GM12872 (cell line): Measurements from ENCODE around the gene ITFG1.

Source experiments
- TF ChIP-seq, protein P1 (sequence below): IDR thresholded peaks from 3 replicates; pipeline ENCODE4 v1.5.1; 2011; ENCODE audit warnings: low read depth, mild to moderate bottlenecking, low read length, moderate library complexity; ENCODE audit not compliant: insufficient read depth

ITFG1 gene

DNA sequence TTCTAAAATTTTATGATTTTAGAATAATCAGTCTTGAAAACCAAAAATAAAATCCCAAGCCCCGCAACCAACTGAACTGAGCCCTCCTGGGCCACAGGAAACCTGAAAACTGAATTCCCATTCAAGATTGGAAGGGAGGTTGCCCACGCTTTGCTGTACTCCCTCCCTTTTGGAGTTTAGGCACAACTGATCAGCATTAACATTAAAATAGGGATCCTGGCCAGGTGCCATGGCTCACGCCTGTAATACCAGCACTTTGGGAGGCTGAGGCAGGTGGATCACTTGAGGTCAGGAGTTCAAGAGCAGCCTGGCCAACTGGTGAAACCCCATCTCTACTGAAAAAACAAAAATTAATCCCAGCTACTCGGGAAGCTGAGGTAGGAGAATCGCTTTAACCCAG is 264.4 kb downstream of the ITFG1 start:
- TF ChIP-seq, protein P1, sequence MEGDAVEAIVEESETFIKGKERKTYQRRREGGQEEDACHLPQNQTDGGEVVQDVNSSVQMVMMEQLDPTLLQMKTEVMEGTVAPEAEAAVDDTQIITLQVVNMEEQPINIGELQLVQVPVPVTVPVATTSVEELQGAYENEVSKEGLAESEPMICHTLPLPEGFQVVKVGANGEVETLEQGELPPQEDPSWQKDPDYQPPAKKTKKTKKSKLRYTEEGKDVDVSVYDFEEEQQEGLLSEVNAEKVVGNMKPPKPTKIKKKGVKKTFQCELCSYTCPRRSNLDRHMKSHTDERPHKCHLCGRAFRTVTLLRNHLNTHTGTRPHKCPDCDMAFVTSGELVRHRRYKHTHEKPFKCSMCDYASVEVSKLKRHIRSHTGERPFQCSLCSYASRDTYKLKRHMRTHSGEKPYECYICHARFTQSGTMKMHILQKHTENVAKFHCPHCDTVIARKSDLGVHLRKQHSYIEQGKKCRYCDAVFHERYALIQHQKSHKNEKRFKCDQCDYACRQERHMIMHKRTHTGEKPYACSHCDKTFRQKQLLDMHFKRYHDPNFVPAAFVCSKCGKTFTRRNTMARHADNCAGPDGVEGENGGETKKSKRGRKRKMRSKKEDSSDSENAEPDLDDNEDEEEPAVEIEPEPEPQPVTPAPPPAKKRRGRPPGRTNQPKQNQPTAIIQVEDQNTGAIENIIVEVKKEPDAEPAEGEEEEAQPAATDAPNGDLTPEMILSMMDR = no peak

DNA sequence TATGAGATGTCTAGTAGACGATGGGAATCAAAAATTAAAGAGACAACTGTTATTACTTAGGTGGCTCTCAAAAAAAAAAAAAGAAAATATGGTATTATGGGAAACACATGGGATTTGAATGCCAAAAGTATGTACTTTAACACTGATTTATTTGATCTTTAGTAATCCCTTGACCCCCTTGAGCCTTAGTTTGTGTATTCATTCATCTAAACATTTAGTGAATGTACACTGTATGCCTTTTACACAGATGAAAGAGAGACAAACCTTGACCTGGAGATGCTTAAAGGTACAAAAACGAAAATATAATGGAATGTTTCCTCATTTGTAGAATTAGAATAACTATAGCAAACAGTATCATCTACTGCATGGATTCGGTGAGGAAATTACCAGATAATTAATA is 278.5 kb downstream of the ITFG1 start:
- TF ChIP-seq, protein P1 = no peak

DNA sequence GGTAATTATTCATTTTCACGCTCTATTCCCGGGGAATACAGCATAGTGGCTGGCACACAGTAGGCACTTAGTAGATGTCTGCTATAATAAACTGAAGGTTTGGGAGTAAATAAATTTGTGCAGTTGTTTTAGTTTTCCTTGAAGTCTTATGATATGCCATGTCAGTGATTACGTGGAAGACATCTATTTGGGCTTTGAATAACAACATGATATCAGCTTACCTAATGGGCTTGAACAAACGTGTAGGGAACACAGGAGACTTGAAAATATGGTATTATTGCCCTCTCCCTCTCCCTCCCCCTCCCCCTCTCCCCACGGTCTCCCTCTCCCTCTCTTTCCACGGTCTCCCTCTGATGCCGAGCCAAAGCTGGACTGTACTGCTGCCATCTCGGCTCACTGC is 280.8 kb downstream of the ITFG1 start:
- TF ChIP-seq, protein P1 = no peak

DNA sequence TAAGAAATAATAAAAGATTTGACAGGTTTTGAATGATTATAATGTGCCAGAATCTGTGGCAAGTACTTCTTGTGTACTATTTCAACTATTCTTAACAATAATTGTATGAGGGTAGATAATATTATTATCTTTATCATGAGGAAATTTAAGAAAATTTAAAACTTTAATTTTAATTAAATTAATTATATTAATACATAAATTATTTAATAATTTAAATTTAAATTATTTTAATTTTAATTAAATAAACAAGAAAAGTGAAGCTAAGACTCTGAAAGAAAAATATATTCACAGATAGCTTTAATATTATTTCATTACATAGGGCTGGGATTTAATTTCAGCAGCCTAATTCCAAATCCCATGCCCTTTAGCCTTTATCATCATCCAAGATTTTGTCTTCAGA is 285.7 kb downstream of the ITFG1 start:
- TF ChIP-seq, protein P1 = no peak

DNA sequence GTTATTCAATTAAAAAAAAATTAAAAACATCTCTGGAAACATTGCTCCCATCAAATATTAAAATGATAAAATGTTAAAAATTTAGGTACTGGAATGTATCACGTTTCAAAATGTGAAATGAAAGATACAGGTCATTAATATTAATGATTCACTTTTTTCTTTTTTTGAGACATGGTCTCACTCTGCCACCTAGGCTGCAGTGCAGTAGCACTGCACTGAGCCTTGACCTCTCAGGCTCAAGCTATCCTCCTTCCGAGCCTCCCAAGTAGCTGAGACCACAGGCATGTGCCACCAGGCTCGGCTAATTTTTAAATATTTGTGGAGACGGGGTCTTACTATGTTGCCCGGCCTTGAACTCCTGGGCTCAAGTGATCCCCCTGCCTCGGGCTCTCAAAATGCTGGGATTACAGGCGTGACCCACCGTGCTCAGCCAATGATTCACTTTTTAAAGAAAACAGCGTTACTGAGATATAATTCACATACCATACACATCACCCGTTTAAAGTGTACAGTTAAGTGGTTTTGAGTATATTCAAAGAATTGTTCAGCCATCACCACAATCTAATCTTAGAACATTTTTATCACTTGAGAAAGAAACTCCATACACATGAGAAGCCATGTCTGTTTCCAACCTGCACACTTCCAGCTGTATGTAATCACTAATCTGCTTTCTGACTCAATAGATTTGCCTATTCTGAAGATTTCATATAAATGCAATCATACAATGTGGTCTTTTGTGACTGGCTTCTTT is 298.0 kb downstream of the ITFG1 start:
- TF ChIP-seq, protein P1 = 0 out of 3 replicates have a peak, but pooled peaks have one; percentile 13

DNA sequence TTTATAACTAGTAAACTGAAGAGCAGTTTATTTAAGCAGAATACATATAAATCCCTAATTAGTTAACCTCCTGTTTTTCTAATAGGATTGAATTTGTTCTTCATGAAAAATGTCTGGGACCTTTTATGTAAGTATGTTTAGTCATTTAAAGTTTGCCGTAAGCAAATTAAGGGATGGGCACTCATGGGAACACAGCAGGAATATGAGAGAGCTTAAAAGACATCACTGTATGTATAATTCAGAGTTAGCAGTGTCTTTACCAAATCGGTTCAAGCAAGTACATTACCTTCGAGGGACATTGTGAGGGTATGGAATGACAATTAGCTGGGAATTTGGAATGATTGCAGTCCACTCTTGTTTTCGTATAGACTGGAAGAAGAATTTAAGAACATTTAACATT is 299.4 kb downstream of the ITFG1 start:
- TF ChIP-seq, protein P1 = no peak

DNA sequence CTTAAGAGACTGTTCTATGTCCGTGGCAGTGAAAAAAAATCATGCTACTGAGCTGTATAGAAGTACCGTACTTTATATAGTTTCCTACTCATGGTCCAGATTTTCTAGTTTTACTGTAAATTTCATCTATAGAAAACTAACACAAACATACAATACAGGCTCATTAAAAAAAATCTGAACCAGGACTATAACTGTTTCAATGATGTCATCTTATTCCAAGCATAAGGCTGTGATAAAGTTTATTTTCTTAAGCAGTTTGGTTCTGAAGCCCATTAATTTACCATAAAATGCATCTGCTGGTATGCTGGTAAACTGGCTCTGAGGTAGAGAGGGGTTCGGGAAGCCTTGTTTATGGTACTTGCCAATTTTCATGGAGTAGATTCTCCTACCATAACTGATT is 300.4 kb downstream of the ITFG1 start:
- TF ChIP-seq, protein P1 = no peak
